Omental fat pad (tissue), 4 donors: ENCODE data around the gene AREL1. TPM values are rescaled to one million over a fixed set of nuclear protein-coding genes. Genes with fewer than 3 reads are reported as not detected.

Source experiments
- ATAC-seq: fragments of 150-250 bp; one replicate; pipeline ENCODE4 v1.9.1; 2016; ENCODE audit warnings: mild to moderate bottlenecking, moderate library complexity; ENCODE audit not compliant: low FRiP score
- DNase-seq: peaks from one replicate; pipeline ENCODE4 v3.0.0-alpha.2; 2019; ENCODE audit warnings: low spot score
- CTCF ChIP-seq, 3 donors: fragments of 450-650 bp; IDR thresholded peaks; one replicate each; pipeline ENCODE4 v1.5.1; 2016 to 2017; ENCODE audit warnings: antibody characterized with exemption in 3 of 3, mild to moderate bottlenecking in 3 of 3, moderate library complexity in 2 of 3
- total RNA-seq, 4 donors: library from RNA; depleted of rRNA; stranded (reverse); fragments of >200 nt; gene quantifications; one replicate each; pipeline ENCODE4 v1.1.0, GENCODE V29; 2016

The AREL1 gene
- total RNA-seq, 4 donors from 2014 or later = 18.4 to 33.5 (median 26.8) TPM

- ATAC-seq = no peak
Observed at GRCh38 chr14:74739293-74740030, 26.6 kb upstream of the AREL1 start.

GRCh38 chr14:74737753-74738325 is 25.0 kb upstream of the AREL1 start:
- ATAC-seq = no peak
- no peak for TF ChIP-seq CTCF (IDR thresholded peaks at IDR 0.05)
- DNase-seq = no peak

More at GRCh38 chr14:74739293-74740030, 26.6 kb upstream of the AREL1 start:
- no peak for TF ChIP-seq CTCF (IDR thresholded peaks at IDR 0.05)
- no peak for DNase-seq

GRCh38 chr14:74735125-74735524 is 22.2 kb upstream of the AREL1 start:
- no peak for TF ChIP-seq CTCF (IDR thresholded peaks at IDR 0.05)
- DNase-seq (no peak), ATAC-seq (no peak)

GRCh38 chr14:74733221-74733620 is 20.3 kb upstream of the AREL1 start:
- DNase-seq (no peak), ATAC-seq (no peak)
- TF ChIP-seq CTCF (IDR thresholded peaks at IDR 0.05) = no peak

- ATAC-seq (no peak), DNase-seq (no peak)
- no peak for TF ChIP-seq CTCF (IDR thresholded peaks at IDR 0.05)
Observed at GRCh38 chr14:74732387-74732786, 19.5 kb upstream of the AREL1 start.

GRCh38 chr14:74723134-74723533 is 10.3 kb upstream of the AREL1 start:
- ATAC-seq (no peak), DNase-seq (no peak)
- no peak for TF ChIP-seq CTCF (IDR thresholded peaks at IDR 0.05)

GRCh38 chr14:74720526-74720925 is 7.6 kb upstream of the AREL1 start:
- no peak for DNase-seq
- TF ChIP-seq CTCF (IDR thresholded peaks at IDR 0.05) = no peak
- no peak for ATAC-seq
